Activated T-helper 1 cell treated with Interleukin-2 at 50 U/mL for 16 hours (primary cell): Measurements from ENCODE around the gene RBBP4.

Experiments
- DNase-seq: peaks from one replicate; pipeline ENCODE4 v3.0.0-alpha.2; 2020; ENCODE audit warnings: low read depth

RBBP4 gene

GRCh38 chr1:32719681-32720275 is 68.8 kb downstream of the RBBP4 start:
- no peak for DNase-seq

- no peak for DNase-seq
Measured at GRCh38 chr1:32724678-32725614, 73.9 kb downstream of the RBBP4 start.

- DNase-seq = no peak
Measured at GRCh38 chr1:32725615-32725982, 74.6 kb downstream of the RBBP4 start.

GRCh38 chr1:32727876-32728275 is 76.9 kb downstream of the RBBP4 start:
- no peak for DNase-seq

DNA sequence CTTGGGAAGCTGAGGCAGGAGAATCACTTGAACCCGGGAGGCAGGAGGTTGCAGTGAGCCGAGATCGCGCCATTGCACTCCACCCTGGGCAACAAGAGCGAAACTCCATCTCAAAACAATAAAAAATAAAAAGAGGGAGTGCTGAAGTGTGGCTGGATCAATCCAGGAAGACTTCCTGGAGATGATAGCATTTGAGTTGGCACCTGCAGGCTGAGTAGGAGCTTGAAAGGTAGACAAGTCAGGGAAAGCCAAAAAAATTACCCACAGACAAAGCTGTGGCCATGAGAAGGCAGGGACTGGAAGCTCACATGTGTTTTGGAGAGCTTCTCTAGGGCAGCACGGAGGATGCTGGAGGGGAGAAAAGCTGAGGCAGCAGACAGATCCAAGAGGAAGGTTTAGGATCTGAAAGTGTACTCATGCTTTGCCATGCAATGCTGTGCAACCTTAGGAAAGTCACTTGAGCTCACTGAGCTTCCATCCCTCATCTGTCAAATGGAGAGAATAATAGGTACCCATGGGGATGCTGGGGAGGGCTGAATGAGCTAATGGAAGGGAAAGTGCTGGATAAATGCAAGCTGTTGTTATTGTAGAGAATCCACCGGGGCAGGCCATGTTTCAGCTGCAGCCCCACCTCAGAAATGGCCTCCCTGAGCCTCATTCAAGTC is 77.5 kb downstream of the RBBP4 start:
- no peak for DNase-seq

- DNase-seq = no peak
Measured at GRCh38 chr1:32729254-32730046, 78.4 kb downstream of the RBBP4 start.

- no peak for DNase-seq
Measured at GRCh38 chr1:32733582-32734321, 82.7 kb downstream of the RBBP4 start.
